MCF 10A (cell line): ENCODE measurements around the gene FAM229B. TPM values are rescaled to one million over a fixed set of nuclear protein-coding genes. Genes with fewer than 3 reads are reported as not detected.

Experiments
- BruUV-seq: library from RNA; stranded (reverse); fragments of 400-500 nt; replicated peaks from 2 replicates; lab custom pipeline; 2021; lab: Mats Ljungman, UMichigan
- CTCF ChIA-PET: fragments of 300-600 bp; sonication (Branson Sonifier 250); formaldehyde crosslinking; extraction: SDS; loops from one replicate; lab custom pipeline; 2021; ENCODE audit warnings: antibody characterized with exemption, inconsistent platforms; lab: Yijun Ruan, JAX
- POLR2A ChIA-PET: fragments of 300-600, 350-650 bp; sonication (Branson Sonifier 250); formaldehyde crosslinking; extraction: SDS; loops from one replicate; lab custom pipeline; 2020; ENCODE audit warnings: antibody characterized with exemption, inconsistent platforms; lab: Yijun Ruan, JAX
- DNase-seq: peaks from one replicate; pipeline ENCODE4 v3.0.0-alpha.2; 2018; ENCODE audit not compliant: unreplicated experiment
- H3K27ac Mint-ChIP-seq: one replicate; pipeline ENCODE4 v1.8.0; 2022; ENCODE audit warnings: mild to moderate bottlenecking, low read depth, mixed read lengths; ENCODE audit not compliant: unreplicated experiment
- H3K27me3 Mint-ChIP-seq: one replicate; pipeline ENCODE4 v1.8.0; 2022; ENCODE audit warnings: mixed read lengths; ENCODE audit not compliant: insufficient read depth, unreplicated experiment
- H3K36me3 Mint-ChIP-seq: one replicate; pipeline ENCODE4 v1.8.0; 2022; ENCODE audit warnings: mild to moderate bottlenecking, moderate library complexity, mixed read lengths; ENCODE audit not compliant: insufficient read depth, unreplicated experiment
- H3K4me1 Mint-ChIP-seq: one replicate; pipeline ENCODE4 v1.8.0; 2022; ENCODE audit warnings: mixed read lengths; ENCODE audit not compliant: insufficient read depth, unreplicated experiment
- H3K4me3 Mint-ChIP-seq: one replicate; pipeline ENCODE4 v1.8.0; 2022; ENCODE audit warnings: mild to moderate bottlenecking, moderate library complexity, mixed read lengths; ENCODE audit not compliant: unreplicated experiment
- H3K9me3 Mint-ChIP-seq: one replicate; pipeline ENCODE4 v1.8.0; 2022; ENCODE audit warnings: mixed read lengths; ENCODE audit not compliant: unreplicated experiment
- CTCF ChIP-seq: fragments of 200-600 bp; IDR thresholded peaks from one replicate; pipeline ENCODE4 v1.8.0; 2022; ENCODE audit warnings: antibody characterized with exemption, mild to moderate bottlenecking; ENCODE audit not compliant: unreplicated experiment
- intact Hi-C: fragments of 100-400 bp; cut with micrococcal nuclease; formaldehyde crosslinking; loops from 2 replicates; pipeline ENCODE4 v1.14.1; 2022
- total RNA-seq: library from RNA; stranded (reverse); gene quantifications from 2 replicates; pipeline ENCODE4 v1.2.3, GENCODE V29; 2022

The FAM229B gene
- total RNA-seq, 1 experiment from 2014 or later = 10.8 TPM

DNA sequence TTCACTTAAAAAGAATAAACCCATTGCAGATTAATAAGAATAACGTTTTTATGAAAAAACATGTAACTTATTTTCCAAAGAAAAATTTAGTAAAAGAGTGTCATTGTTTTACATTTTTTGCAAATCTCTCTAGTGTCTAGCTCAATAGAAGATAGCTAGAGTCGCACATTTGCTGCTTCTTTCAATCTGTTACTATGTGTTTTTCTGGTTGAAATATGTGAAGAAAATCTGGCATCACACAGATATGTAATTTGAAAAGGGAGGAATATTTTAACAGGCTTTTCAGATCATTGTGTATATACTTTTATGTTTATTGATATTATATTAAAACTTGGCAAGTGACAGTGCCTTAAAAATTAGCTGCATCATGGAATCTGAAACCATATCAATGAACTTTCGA is 24.4 kb upstream of the FAM229B start:
- BruUV-seq = no TSS peak
- H3K4me3 Mint-ChIP-seq = no peak overlapping the region
- no peaks in the 10 kb centered on the region for H3K36me3 Mint-ChIP-seq
- intact Hi-C loops = no loop called here
- no peak overlapping the region for H3K27ac Mint-ChIP-seq
- no peaks in the 10 kb centered on the region for H3K27me3 Mint-ChIP-seq
- no peak for TF ChIP-seq CTCF
- H3K9me3 Mint-ChIP-seq = no peaks in the 10 kb centered on the region
- CTCF ChIA-PET = interaction anchor here (0.6 to 0.8 kb wide), 2 partner anchors 17 to 20 kb away, joined by 3 to 5 read pairs; no protein-coding TSS in a partner anchor
- DNase-seq = no peak
- no peaks in the 10 kb centered on the region for H3K4me1 Mint-ChIP-seq
- POLR2A ChIA-PET = no interaction called here

- no peak for TF ChIP-seq CTCF
- BruUV-seq = no TSS peak
- H3K4me1 Mint-ChIP-seq = no peaks in the 10 kb centered on the region
- H3K36me3 Mint-ChIP-seq = peaks cover 14% of the 10 kb centered on the region
- no peak overlapping the region for H3K27ac Mint-ChIP-seq
- DNase-seq = no peak
- POLR2A ChIA-PET = interaction anchor here (0.7 to 0.9 kb wide), 2 partner anchors 21 to 22 kb away, joined by 3 read pairs; partner anchors contain the start of gene FAM229B
- CTCF ChIA-PET = interaction anchor here (1.9 kb wide), 1 partner anchor 22 kb away, joined by 9 read pairs; no protein-coding TSS in a partner anchor
- no peak overlapping the region for H3K4me3 Mint-ChIP-seq
- H3K27me3 Mint-ChIP-seq = no peaks in the 10 kb centered on the region
- H3K9me3 Mint-ChIP-seq = no peaks in the 10 kb centered on the region
- intact Hi-C loops = no loop called here
These were observed 21.9 kb upstream of the FAM229B start for GRCh38 chr6:112065426-112065986.

DNA sequence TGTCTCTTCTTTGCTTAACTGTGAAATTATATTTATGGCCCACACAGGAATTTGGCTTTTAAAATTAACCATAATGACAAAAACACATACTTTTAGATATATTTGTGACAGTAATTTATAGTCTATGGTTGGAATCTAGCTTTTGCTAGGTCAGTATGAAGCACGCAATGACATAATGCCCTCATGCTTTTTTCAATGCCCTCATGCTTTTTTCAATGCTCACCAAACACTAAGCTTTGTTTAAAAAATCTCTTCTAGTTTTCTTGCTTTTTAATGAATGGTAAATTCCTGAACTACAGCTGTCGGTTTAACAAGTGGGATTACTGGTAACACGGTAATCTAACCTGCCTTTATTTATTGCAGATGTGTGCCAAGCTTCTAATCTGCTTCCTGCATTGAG is 20.8 kb upstream of the FAM229B start:
- H3K36me3 Mint-ChIP-seq = peaks cover 23% of the 10 kb centered on the region
- CTCF ChIA-PET = interaction anchor here (1.9 kb wide), 1 partner anchor 23 kb away, joined by 9 read pairs; no protein-coding TSS in a partner anchor
- no peak overlapping the region for H3K27ac Mint-ChIP-seq
- intact Hi-C loops = no loop called here
- H3K4me3 Mint-ChIP-seq = no peak overlapping the region
- no peaks in the 10 kb centered on the region for H3K4me1 Mint-ChIP-seq
- POLR2A ChIA-PET = interaction anchor here (0.5 kb wide), 1 partner anchor 70 kb away, joined by 4 read pairs; no protein-coding TSS in a partner anchor
- no peak for TF ChIP-seq CTCF
- H3K27me3 Mint-ChIP-seq = no peaks in the 10 kb centered on the region
- H3K9me3 Mint-ChIP-seq = no peaks in the 10 kb centered on the region
- DNase-seq = no peak
- BruUV-seq = no TSS peak

DNA sequence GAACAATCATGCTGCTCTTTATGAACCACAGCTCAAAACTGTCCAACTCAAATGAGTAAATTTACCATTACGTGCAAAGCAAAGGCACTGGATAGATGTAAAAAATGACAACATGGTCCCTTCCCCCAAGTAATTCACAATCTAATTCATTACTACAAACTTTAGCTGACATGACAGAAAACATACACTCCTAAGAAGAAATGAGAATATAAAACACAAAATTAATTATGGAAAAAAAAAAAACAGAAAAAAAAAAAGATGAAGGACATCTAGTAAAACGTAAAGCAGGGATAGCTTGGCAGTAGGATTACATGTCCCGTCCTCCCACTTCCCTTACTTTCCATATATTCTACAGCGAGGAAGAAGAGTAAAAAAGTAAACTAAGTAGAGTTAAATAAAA is 5.8 kb upstream of the FAM229B start:
- ChIA-PET POLR2A (interaction anchor here (0.6 to 1.7 kb wide), 2 partner anchors 31 to 609 kb away, joined by 4 read pairs; no protein-coding TSS in a partner anchor), CTCF (interaction anchor here (0.6 to 1.8 kb wide), 2 partner anchors 82 to 223 kb away, joined by 4 to 13 read pairs; no protein-coding TSS in a partner anchor)
- H3K4me1 Mint-ChIP-seq = no peaks in the 10 kb centered on the region
- no peak for DNase-seq
- no peaks in the 10 kb centered on the region for H3K9me3 Mint-ChIP-seq
- H3K36me3 Mint-ChIP-seq = peaks cover 61% of the 10 kb centered on the region
- H3K27ac Mint-ChIP-seq = no peak overlapping the region
- TF ChIP-seq CTCF = no peak
- H3K27me3 Mint-ChIP-seq = no peaks in the 10 kb centered on the region
- no TSS peak for BruUV-seq
- intact Hi-C loops = no loop called here
- no peak overlapping the region for H3K4me3 Mint-ChIP-seq
